ENCODE results near the gene ZDHHC3.

- TF ChIP-seq EGR1 (IDR thresholded peaks at IDR 0.05) (no peak), MAX (IDR thresholded peaks at IDR 0.05) (no peak), EP300 (IDR thresholded peaks at IDR 0.05; ENCODE audit: borderline replicate concordance) (no peak), CEBPB (IDR thresholded peaks at IDR 0.05) (no peak), RAD21 (IDR thresholded peaks at IDR 0.05; ENCODE audit: low read depth) (no peak)
These were observed 12.1 kb upstream of the ZDHHC3 start for GRCh38 chr3:44988073-44988472.

Data from Ishikawa (cell line).